CD4-positive, alpha-beta T cell treated with Interleukin-4 for 1 hour (primary cell): ENCODE data around the gene NSDHL.
A peak's percentile ranks its signal among the peaks of the same experiment; 100 is the strongest.
"Not testable (repeated sequence)": the region's sequence is repeated elsewhere in the genome, so short reads cannot be mapped to it uniquely, and the experiment has no call there.

Experiments
- DNase-seq, 2 donors: peaks; one replicate each; pipeline ENCODE4 v3.0.0-alpha.2; 2020 to 2022

NSDHL gene

GRCh38 chrX:152895724-152896420 lies 65.0 kb downstream of the NSDHL start:
- no peak for DNase-seq

- DNase-seq, result peak in 1 of 2 donors; percentile 19
Measured at GRCh38 chrX:152896450-152896849, 65.6 kb downstream of the NSDHL start.

GRCh38 chrX:152897222-152898131 lies 66.6 kb downstream of the NSDHL start, which contains the start of gene ZNF185:
TSS of gene ZNF185 (plus strand) at chrX:152898067. CDS start at chrX:152914490, 16,423 bp downstream.
- DNase-seq, result no peak

GRCh38 chrX:152898442-152898841 lies 67.6 kb downstream of the NSDHL start:
- DNase-seq, result no peak

- no peak for DNase-seq
Measured at GRCh38 chrX:152899111-152899873, 68.4 kb downstream of the NSDHL start.

- DNase-seq, result no peak
Measured at GRCh38 chrX:152899874-152900719, 69.2 kb downstream of the NSDHL start.

- no peak for DNase-seq
Measured at GRCh38 chrX:152900937-152901445, 70.1 kb downstream of the NSDHL start.

- no peak for DNase-seq
Measured at GRCh38 chrX:152901816-152902501, 71.1 kb downstream of the NSDHL start.

- DNase-seq, result no peak
Measured at GRCh38 chrX:152902502-152902820, 71.6 kb downstream of the NSDHL start.

GRCh38 chrX:152903589-152903988 lies 72.7 kb downstream of the NSDHL start:
- no peak for DNase-seq

- peak; percentile 21 to 31 for DNase-seq
Measured at GRCh38 chrX:152904151-152905080, 73.6 kb downstream of the NSDHL start.

GRCh38 chrX:152905081-152905420 lies 74.2 kb downstream of the NSDHL start:
- DNase-seq, result no peak

GRCh38 chrX:152907084-152907651 lies 76.3 kb downstream of the NSDHL start:
- no peak for DNase-seq

GRCh38 chrX:152908486-152908885 lies 77.6 kb downstream of the NSDHL start:
- DNase-seq, result no peak

- DNase-seq, result not testable (repeated sequence)
Measured at GRCh38 chrX:152910018-152910417, 79.2 kb downstream of the NSDHL start.

- DNase-seq, result no peak
Measured at GRCh38 chrX:152912106-152912505, 81.2 kb downstream of the NSDHL start.

- no peak for DNase-seq
Measured at GRCh38 chrX:152912641-152913040, 81.8 kb downstream of the NSDHL start.

GRCh38 chrX:152913346-152913745 lies 82.5 kb downstream of the NSDHL start:
- no peak for DNase-seq

GRCh38 chrX:152913910-152914309 lies 83.0 kb downstream of the NSDHL start:
- no peak for DNase-seq
